ENCODE measurements around the gene EPOP. TPM values are rescaled to one million over a fixed set of nuclear protein-coding genes. Genes with fewer than 3 reads are reported as not detected.

EPOP gene
- total and polyA plus RNA-seq, 2 of the 13 experiments (the other 11 are each of a cell fraction or from before 2014, with no cell fraction given) = 14.7 to 37.8 TPM

DNA sequence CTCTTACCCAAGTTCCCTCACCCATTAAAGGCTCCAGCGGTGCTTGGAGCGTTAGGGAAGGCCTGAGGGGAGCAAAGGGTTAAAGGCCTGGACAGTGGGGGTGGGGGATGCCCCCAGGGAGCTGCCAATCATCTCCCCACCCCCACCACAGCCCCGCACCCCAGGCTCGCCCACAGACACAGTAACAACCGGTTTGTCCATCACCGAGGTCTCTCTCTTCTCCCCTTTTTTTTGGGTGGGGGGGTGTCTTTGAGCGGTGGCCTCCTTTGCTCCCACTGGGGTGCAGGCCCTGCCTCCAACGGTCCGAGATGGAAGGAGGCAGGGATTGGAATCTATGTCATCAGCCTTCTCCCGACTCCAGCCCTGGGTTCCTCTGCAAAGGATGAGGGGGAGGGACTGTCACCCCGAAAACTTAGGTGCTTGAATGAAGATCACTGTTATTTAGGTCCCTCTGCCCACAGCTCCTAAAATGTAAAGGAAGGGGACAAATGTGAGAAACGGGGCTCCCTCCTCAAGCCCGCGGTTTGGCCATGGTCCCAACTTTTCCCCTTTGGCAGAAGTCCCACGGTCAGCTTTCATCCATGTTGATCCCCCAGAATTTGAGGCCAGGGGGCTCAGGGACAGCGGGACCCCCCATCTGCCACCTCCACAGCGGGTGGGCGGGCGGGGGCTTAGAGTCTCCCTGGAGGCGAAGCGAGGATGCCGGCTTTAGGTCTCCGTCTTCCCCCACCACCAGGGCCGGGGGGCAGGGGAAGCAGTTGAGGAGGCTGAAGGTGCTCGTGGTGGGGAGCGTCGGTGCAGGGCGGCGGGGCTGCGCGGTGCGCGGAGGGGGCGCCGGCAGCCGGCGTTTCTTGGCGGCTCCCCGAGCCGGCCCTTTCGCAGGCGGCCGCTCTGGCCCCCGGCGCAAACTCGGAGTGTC, 1.7 kb downstream of the EPOP start (continued):
- TF ChIP-seq ZFP36L1 (CRISPR knock-in tag; IDR thresholded peaks at IDR 0.05) (no peak), ZNF225 (CRISPR knock-in tag; IDR thresholded peaks at IDR 0.05) (no peak), PTBP1 (IDR thresholded peaks at IDR 0.05; ENCODE audit: low read depth, low read length, poor library complexity, severe bottlenecking) (peak; percentile 2), POLR2AphosphoS2 (IDR thresholded peaks at IDR 0.05; ENCODE audit: low read depth, low read length) (no peak), MXD4 (CRISPR knock-in tag; IDR thresholded peaks at IDR 0.05) (no peak), XBP1 (CRISPR knock-in tag; IDR thresholded peaks at IDR 0.05) (no peak), HOXA9 (CRISPR knock-in tag; IDR thresholded peaks at IDR 0.05; ENCODE audit: borderline replicate concordance) (0 out of 2 replicates have a peak, but pooled peaks have one; percentile 9), HDAC1 (CRISPR knock-in tag; IDR thresholded peaks at IDR 0.05) (0 out of 2 replicates have a peak, but pooled peaks have one; percentile 5), ZNF441 (CRISPR knock-in tag; IDR thresholded peaks at IDR 0.05; ENCODE audit: borderline replicate concordance) (no peak), GTF3A (CRISPR knock-in tag; conservative IDR thresholded peaks at IDR 0.05) (no peak), ZNF652 (CRISPR knock-in tag; IDR thresholded peaks at IDR 0.05; ENCODE audit: borderline replicate concordance, low read depth) (peak; percentile 95), ZNF788 (CRISPR knock-in tag; IDR thresholded peaks at IDR 0.05; ENCODE audit: borderline replicate concordance) (no peak), RFXAP (CRISPR knock-in tag; IDR thresholded peaks at IDR 0.05; ENCODE audit: borderline replicate concordance) (no peak), JUNB (CRISPR knock-in tag; IDR thresholded peaks at IDR 0.05; ENCODE audit: borderline replicate concordance) (no peak), ZSCAN21 (CRISPR knock-in tag; IDR thresholded peaks at IDR 0.05; ENCODE audit: borderline replicate concordance) (no peak), KDM6A (CRISPR knock-in tag; IDR thresholded peaks at IDR 0.05; ENCODE audit: low read depth) (no peak), MEIS2 (CRISPR knock-in tag; IDR thresholded peaks at IDR 0.05) (peak; percentile 38; the same call in 1 of the 2 replicates), JUN (CRISPR knock-in tag; IDR thresholded peaks at IDR 0.05) (0 out of 2 replicates have a peak, but pooled peaks have one; percentile 9), ZNF570 (CRISPR knock-in tag; IDR thresholded peaks at IDR 0.05; ENCODE audit: borderline replicate concordance) (no peak), ZNF766 (CRISPR knock-in tag; IDR thresholded peaks at IDR 0.05; ENCODE audit: borderline replicate concordance) (no peak), ZNF20 (CRISPR knock-in tag; IDR thresholded peaks at IDR 0.05) (no peak)
- TF ChIP-seq, protein P1, sequence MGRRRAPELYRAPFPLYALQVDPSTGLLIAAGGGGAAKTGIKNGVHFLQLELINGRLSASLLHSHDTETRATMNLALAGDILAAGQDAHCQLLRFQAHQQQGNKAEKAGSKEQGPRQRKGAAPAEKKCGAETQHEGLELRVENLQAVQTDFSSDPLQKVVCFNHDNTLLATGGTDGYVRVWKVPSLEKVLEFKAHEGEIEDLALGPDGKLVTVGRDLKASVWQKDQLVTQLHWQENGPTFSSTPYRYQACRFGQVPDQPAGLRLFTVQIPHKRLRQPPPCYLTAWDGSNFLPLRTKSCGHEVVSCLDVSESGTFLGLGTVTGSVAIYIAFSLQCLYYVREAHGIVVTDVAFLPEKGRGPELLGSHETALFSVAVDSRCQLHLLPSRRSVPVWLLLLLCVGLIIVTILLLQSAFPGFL (CRISPR knock-in tag; IDR thresholded peaks at IDR 0.05) = no peak
- TF ChIP-seq, protein P2, sequence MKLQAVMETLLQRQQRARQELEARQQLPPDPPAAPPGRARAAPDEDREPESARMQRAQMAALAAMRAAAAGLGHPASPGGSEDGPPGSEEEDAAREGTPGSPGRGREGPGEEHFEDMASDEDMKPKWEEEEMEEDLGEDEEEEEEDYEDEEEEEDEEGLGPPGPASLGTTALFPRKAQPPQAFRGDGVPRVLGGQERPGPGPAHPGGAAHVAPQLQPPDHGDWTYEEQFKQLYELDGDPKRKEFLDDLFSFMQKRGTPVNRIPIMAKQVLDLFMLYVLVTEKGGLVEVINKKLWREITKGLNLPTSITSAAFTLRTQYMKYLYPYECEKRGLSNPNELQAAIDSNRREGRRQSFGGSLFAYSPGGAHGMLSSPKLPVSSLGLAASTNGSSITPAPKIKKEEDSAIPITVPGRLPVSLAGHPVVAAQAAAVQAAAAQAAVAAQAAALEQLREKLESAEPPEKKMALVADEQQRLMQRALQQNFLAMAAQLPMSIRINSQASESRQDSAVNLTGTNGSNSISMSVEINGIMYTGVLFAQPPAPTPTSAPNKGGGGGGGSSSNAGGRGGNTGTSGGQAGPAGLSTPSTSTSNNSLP (IDR thresholded peaks at IDR 0.05; ENCODE audit: low read depth, low read length) = no peak
- TF ChIP-seq, protein P3, sequence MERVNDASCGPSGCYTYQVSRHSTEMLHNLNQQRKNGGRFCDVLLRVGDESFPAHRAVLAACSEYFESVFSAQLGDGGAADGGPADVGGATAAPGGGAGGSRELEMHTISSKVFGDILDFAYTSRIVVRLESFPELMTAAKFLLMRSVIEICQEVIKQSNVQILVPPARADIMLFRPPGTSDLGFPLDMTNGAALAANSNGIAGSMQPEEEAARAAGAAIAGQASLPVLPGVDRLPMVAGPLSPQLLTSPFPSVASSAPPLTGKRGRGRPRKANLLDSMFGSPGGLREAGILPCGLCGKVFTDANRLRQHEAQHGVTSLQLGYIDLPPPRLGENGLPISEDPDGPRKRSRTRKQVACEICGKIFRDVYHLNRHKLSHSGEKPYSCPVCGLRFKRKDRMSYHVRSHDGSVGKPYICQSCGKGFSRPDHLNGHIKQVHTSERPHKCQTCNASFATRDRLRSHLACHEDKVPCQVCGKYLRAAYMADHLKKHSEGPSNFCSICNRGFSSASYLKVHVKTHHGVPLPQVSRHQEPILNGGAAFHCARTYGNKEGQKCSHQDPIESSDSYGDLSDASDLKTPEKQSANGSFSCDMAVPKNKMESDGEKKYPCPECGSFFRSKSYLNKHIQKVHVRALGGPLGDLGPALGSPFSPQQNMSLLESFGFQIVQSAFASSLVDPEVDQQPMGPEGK (CRISPR knock-in tag; IDR thresholded peaks at IDR 0.05) = peak; percentile 76
